Gastrocnemius medialis (tissue), 4 donors: ENCODE measurements around the gene SCRT2. TPM values are rescaled to one million over a fixed set of nuclear protein-coding genes. Genes with fewer than 3 reads are reported as not detected.
"Not testable (repeated sequence)": the region's sequence is repeated elsewhere in the genome, so short reads cannot be mapped to it uniquely, and the experiment has no call there.

ENCODE experiments used
- ATAC-seq, 2 donors: fragments of 150-250 bp; one replicate each; pipeline ENCODE4 v1.9.1; 2016
- DNase-seq, 2 donors: peaks; one replicate each; pipeline ENCODE4 v3.0.0-alpha.2; 2019
- H3K27ac ChIP-seq, 4 donors: fragments of 200-600 bp; sonication (generic); 1 replicate in 1 of 4; 2 replicates in 3 of 4; pipeline ENCODE4 v1.5.1; 2016 to 2018; ENCODE audit warnings: mild to moderate bottlenecking in 2 of 4, moderate library complexity in 1 of 4
- H3K27me3 ChIP-seq, 3 donors: fragments of 200-600 bp; sonication (generic) in 2 of 3; 1 replicate in 1 of 3; 2 replicates in 2 of 3; pipeline versions ENCODE4 v1.5.1 to v1.6.0; 2016 to 2019; ENCODE audit warnings: mild to moderate bottlenecking in 1 of 3, moderate library complexity in 1 of 3
- H3K36me3 ChIP-seq, 2 donors: fragments of 200-600 bp; sonication (generic) in 1 of 2; one replicate each; pipeline ENCODE4 v1.5.1; 2017 to 2018
- H3K4me1 ChIP-seq, 2 donors: fragments of 200-600 bp; sonication (generic) in 1 of 2; one replicate each; pipeline ENCODE4 v1.5.1; 2016 to 2017; ENCODE audit warnings: mild to moderate bottlenecking in 2 of 2
- H3K4me3 ChIP-seq, 4 donors: fragments of 200-600 bp; sonication (generic) in 3 of 4; 1 replicate in 1 of 4; 2 replicates in 3 of 4; pipeline ENCODE4 v1.5.1; 2016 to 2019; ENCODE audit warnings: mild to moderate bottlenecking in 2 of 4
- H3K9me3 ChIP-seq, 3 donors: fragments of 200-600 bp; sonication (generic) in 2 of 3; 1 replicate in 1 of 3; 2 replicates in 2 of 3; pipeline ENCODE4 v1.5.1; 2016 to 2019
- CTCF ChIP-seq, 5 experiments: fragments of 450-650 bp in 3 of 5; fragments of 200-600 bp in 2 of 5; sonication (generic) in 2 of 5; IDR thresholded peaks in 4 of 5; conservative IDR thresholded peaks in 1 of 5; 1 replicate in 4 of 5; 2 replicates in 1 of 5; pipeline ENCODE4 v1.5.1; 2016 to 2019; ENCODE audit warnings: antibody characterized with exemption in 5 of 5, mild to moderate bottlenecking in 3 of 5, moderate library complexity in 3 of 5
- POLR2A ChIP-seq, 2 donors: fragments of 450-650 bp; IDR thresholded peaks; one replicate each; pipeline ENCODE4 v1.6.1; 2017; ENCODE audit warnings: antibody characterized with exemption in 2 of 2, mild to moderate bottlenecking in 2 of 2, moderate library complexity in 2 of 2
- in situ Hi-C, 4 donors: fragments of 200-750 bp; cut with MboI; loops; one replicate each; pipeline versions ENCODE4 v1.15.0 to v1.8.0; 2017; ENCODE audit warnings: low sequenced_read_pairs in 4 of 4
- intact Hi-C: fragments of 100-400 bp; cut with DNase I; formaldehyde crosslinking; loops from one replicate; pipeline ENCODE4 v1.15.1; 2023; ENCODE audit warnings: low total_unique reads
- total RNA-seq, 4 donors: library from RNA; depleted of rRNA; stranded (reverse); fragments of >200 nt; gene quantifications; one replicate each; pipeline versions ENCODE4 v1.1.0 to v1.2.3, GENCODE V29; 2016

Gene SCRT2
- total RNA-seq, result not detected

- TF ChIP-seq CTCF (IDR thresholded peaks at IDR 0.05 in 4 of 5, conservative IDR thresholded peaks at IDR 0.05 in 1 of 5) (no peak), POLR2A (IDR thresholded peaks at IDR 0.05) (no peak)
- intact Hi-C loops, result no loop called here
- Histone ChIP-seq H3K4me3 (peak within 1 kb of the TSS in 2 of 4 donors; percentile 12 to 37), H3K9me3 (no peaks in the 10 kb centered on the region), H3K4me1 (peaks cover 9 to 16% of the 10 kb centered on the region in 2 donors), H3K27me3 (peaks cover 28 to 47% (median 45%) of the 10 kb centered on the region in 3 donors), H3K27ac (no peak within 1 kb of the TSS), H3K36me3 (no peaks in the 10 kb centered on the region)
- peak; percentile 44 to 60 for DNase-seq
- ATAC-seq, result peak; percentile 94 to 97
- in situ Hi-C loops, result no loop called here
Measured at GRCh38 chr20:675453-676314, at the start of gene SCRT2. Gene SCRT2 (minus strand): TSS chr20:675802. CDS start chr20:675601, 201 bp downstream.

- H3K9me3 ChIP-seq, intact Hi-C loops, H3K36me3 ChIP-seq, H3K4me3 ChIP-seq, DNase-seq, H3K4me1 ChIP-seq, ATAC-seq, H3K27ac ChIP-seq, in situ Hi-C loops: not testable (repeated sequence)
- H3K27me3 ChIP-seq, result peaks cover 17 to 39% (median 25%) of the 10 kb centered on the region in 3 donors
Measured at GRCh38 chr20:724797-725196, 49.2 kb upstream of the SCRT2 start.

- intact Hi-C loops, result no loop called here
- Histone ChIP-seq H3K4me3 (no peak overlapping the region), H3K27ac (no peak overlapping the region), H3K4me1 (peaks cover 5 to 8% of the 10 kb centered on the region in 2 donors), H3K27me3 (peaks cover 6 to 30% (median 19%) of the 10 kb centered on the region in 3 donors), H3K9me3 (no peaks in the 10 kb centered on the region), H3K36me3 (no peaks in the 10 kb centered on the region)
- ATAC-seq (peak; percentile 55 to 74), DNase-seq (peak; percentile 20 to 50)
- no peak for TF ChIP-seq POLR2A (IDR thresholded peaks at IDR 0.05)
- TF ChIP-seq CTCF (IDR thresholded peaks at IDR 0.05 in 4 of 5, conservative IDR thresholded peaks at IDR 0.05 in 1 of 5), result no peak
- in situ Hi-C loops, result no loop called here
Measured at GRCh38 chr20:723756-724155, 48.2 kb upstream of the SCRT2 start.

- H3K27me3 ChIP-seq, result peaks cover 4 to 23% (median 11%) of the 10 kb centered on the region in 3 donors
- peaks cover 0 to 5% of the 10 kb centered on the region in 2 donors for H3K4me1 ChIP-seq
- H3K9me3 ChIP-seq, result no peaks in the 10 kb centered on the region
- H3K36me3 ChIP-seq, result no peaks in the 10 kb centered on the region
- no peak overlapping the region for H3K4me3 ChIP-seq
- TF ChIP-seq POLR2A (IDR thresholded peaks at IDR 0.05) (no peak), CTCF (IDR thresholded peaks at IDR 0.05 in 4 of 5, conservative IDR thresholded peaks at IDR 0.05 in 1 of 5) (no peak)
- intact Hi-C loops, result no loop called here
- no peak for DNase-seq
- ATAC-seq, result no peak
- no peak overlapping the region for H3K27ac ChIP-seq
- in situ Hi-C loops, result no loop called here
Measured at GRCh38 chr20:722822-723644, 47.4 kb upstream of the SCRT2 start.

GRCh38 chr20:721876-722275 lies 46.3 kb upstream of the SCRT2 start:
- in situ Hi-C loops (no loop called here), intact Hi-C loops (no loop called here)
- Histone ChIP-seq H3K4me1 (peaks cover 0 to 4% of the 10 kb centered on the region in 2 donors), H3K9me3 (no peaks in the 10 kb centered on the region), H3K27ac (no peak overlapping the region), H3K36me3 (no peaks in the 10 kb centered on the region), H3K4me3 (no peak overlapping the region), H3K27me3 (peaks cover 2 to 11% (median 5%) of the 10 kb centered on the region in 3 donors)
- TF ChIP-seq CTCF (IDR thresholded peaks at IDR 0.05 in 4 of 5, conservative IDR thresholded peaks at IDR 0.05 in 1 of 5), result no peak
- no peak for TF ChIP-seq POLR2A (IDR thresholded peaks at IDR 0.05)
- no peak for ATAC-seq
- DNase-seq, result no peak
